Stimulated activated naive CD4-positive, alpha-beta T cell (primary cell): ENCODE results near the gene FBXO7.

Source experiments
- DNase-seq, 6 experiments: peaks; one replicate each; lab custom pipeline; 2025; lab: John Stamatoyannopoulos, UW

Gene FBXO7

GRCh38 chr22:32531931-32532819 is 57.6 kb downstream of the FBXO7 start:
- DNase-seq, result no peak

- DNase-seq, result no peak
Observed at GRCh38 chr22:32532820-32533128, 58.2 kb downstream of the FBXO7 start.

- no peak for DNase-seq
Observed at GRCh38 chr22:32533265-32534111, 58.9 kb downstream of the FBXO7 start.

GRCh38 chr22:32534252-32535235 is 59.9 kb downstream of the FBXO7 start:
- no peak for DNase-seq

- DNase-seq, result no peak
Observed at GRCh38 chr22:32535531-32536190, 61.0 kb downstream of the FBXO7 start.

GRCh38 chr22:32536352-32536751 is 61.7 kb downstream of the FBXO7 start:
- no peak for DNase-seq

GRCh38 chr22:32538521-32538920 is 63.9 kb downstream of the FBXO7 start:
- no peak for DNase-seq

- no peak for DNase-seq
Observed at GRCh38 chr22:32539631-32540421, 65.2 kb downstream of the FBXO7 start.

- no peak for DNase-seq
Observed at GRCh38 chr22:32541481-32541880, 66.9 kb downstream of the FBXO7 start.

- DNase-seq, result no peak
Observed at GRCh38 chr22:32542066-32542676, 67.6 kb downstream of the FBXO7 start.

GRCh38 chr22:32542677-32543357 is 68.2 kb downstream of the FBXO7 start:
- DNase-seq, result no peak

GRCh38 chr22:32544953-32545558 is 70.4 kb downstream of the FBXO7 start:
- no peak for DNase-seq

- no peak for DNase-seq
Observed at GRCh38 chr22:32545801-32546200, 71.2 kb downstream of the FBXO7 start.

- DNase-seq, result no peak
Observed at GRCh38 chr22:32546496-32546895, 71.9 kb downstream of the FBXO7 start.

- DNase-seq, result no peak
Observed at GRCh38 chr22:32546935-32547334, 72.3 kb downstream of the FBXO7 start.

- no peak for DNase-seq
Observed at GRCh38 chr22:32548039-32548438, 73.4 kb downstream of the FBXO7 start.
